H1 (cell line): ENCODE results near the gene THEMIS. TPM values are rescaled to one million over a fixed set of nuclear protein-coding genes. Genes with fewer than 3 reads are reported as not detected.

Experiments
- SIX5 ChIP-seq: IDR thresholded peaks from 2 replicates; pipeline ENCODE4 v1.6.1; 2011; ENCODE audit warnings: mild to moderate bottlenecking, low read depth, low read length
- polyA plus RNA-seq, 7 experiments: library from polyadenylated mRNA; depleted of rRNA in 3 of 7; stranded (reverse) in 5 of 7; unstranded in 2 of 7; fragments of >200 nt in 5 of 7; fragments of 200-250 nt in 2 of 7; gene quantifications; 1 replicate in 5 of 7; 2 replicates in 1 of 7; 4 replicates in 1 of 7; pipeline versions ENCODE4 v1.2.1 to v1.2.3, GENCODE V29; 2011 to 2013; ENCODE audit warnings: missing spikeins in 2 of 7, mixed read lengths in 2 of 7
- total RNA-seq: library from RNA; stranded (reverse); fragmentation: NEBNext Ultra II Directional; extraction: Animal tissue kit (Norgen Biotek cat#: 25700); gene quantifications from 2 replicates; pipeline ENCODE4 v1.2.1, GENCODE V29; 2021

The THEMIS gene
- total and polyA plus RNA-seq, 2 of the 8 experiments (the other 6 are each of a cell fraction or from before 2014, with no cell fraction given), result not detected

GRCh38 chr6:127833336-127833735 lies 67.5 kb downstream of the THEMIS start (continued):
- no peak for TF ChIP-seq SIX5
